LNCAP (cell line): ENCODE data around the gene VCX3B.

Source experiments
- TF ChIP-seq, protein P1 (sequence below): fragments of 450-650 bp; IDR thresholded peaks from 2 replicates; pipeline ENCODE4 v1.5.1; 2017; ENCODE audit warnings: mild to moderate bottlenecking

VCX3B gene

GRCh38 chrX:8447368-8447767 is 17.3 kb upstream of the VCX3B start:
- TF ChIP-seq, protein P1, sequence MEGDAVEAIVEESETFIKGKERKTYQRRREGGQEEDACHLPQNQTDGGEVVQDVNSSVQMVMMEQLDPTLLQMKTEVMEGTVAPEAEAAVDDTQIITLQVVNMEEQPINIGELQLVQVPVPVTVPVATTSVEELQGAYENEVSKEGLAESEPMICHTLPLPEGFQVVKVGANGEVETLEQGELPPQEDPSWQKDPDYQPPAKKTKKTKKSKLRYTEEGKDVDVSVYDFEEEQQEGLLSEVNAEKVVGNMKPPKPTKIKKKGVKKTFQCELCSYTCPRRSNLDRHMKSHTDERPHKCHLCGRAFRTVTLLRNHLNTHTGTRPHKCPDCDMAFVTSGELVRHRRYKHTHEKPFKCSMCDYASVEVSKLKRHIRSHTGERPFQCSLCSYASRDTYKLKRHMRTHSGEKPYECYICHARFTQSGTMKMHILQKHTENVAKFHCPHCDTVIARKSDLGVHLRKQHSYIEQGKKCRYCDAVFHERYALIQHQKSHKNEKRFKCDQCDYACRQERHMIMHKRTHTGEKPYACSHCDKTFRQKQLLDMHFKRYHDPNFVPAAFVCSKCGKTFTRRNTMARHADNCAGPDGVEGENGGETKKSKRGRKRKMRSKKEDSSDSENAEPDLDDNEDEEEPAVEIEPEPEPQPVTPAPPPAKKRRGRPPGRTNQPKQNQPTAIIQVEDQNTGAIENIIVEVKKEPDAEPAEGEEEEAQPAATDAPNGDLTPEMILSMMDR = no peak

GRCh38 chrX:8453611-8454010 is 11.0 kb upstream of the VCX3B start:
- TF ChIP-seq, protein P1 = no peak

GRCh38 chrX:8455557-8455956 is 9.1 kb upstream of the VCX3B start:
- TF ChIP-seq, protein P1 = peak; percentile 13; the same call in 1 of the 2 replicates

DNA sequence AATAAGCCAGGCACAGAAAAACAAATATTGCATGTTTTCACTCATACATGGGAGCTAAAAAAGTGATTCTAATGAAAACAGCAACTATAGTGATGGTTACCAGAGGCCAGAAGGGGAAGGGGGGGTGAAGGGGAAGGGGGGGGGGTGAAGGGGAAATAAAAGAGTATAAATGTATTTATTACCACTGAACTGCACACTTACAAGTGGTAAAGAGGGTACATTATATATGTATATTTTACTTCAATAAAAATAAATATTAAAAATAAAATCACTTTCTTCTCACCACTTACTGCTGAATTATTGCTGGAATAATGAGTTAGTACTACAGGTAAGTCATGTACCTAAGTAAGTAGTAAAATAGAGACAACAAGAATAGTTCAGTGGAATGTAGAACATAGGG is 2.1 kb upstream of the VCX3B start:
- TF ChIP-seq, protein P1 = no peak

- TF ChIP-seq, protein P1 = no peak
Measured at GRCh38 chrX:8484360-8484949, 19.8 kb downstream of the VCX3B start.

DNA sequence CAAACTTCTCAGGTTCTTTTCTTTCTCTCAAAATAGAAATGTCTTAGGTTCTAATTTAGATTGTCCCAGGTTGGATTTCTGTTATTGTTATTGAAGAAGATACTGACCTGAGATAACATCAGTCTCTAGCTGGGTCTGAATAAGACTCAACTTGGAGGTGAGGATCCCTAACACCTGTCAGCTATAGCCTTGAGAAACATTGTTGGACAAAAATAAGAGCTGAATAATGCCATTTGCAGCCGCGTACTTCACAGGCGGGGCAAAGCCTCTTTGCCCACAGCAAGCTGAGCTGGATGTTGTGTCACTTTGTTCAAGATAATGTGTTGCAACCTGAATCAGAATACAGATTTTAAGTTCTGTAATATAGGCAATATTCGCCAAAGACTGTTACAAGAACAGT is 35.6 kb downstream of the VCX3B start:
- TF ChIP-seq, protein P1 = no peak

- TF ChIP-seq, protein P1 = no peak
Measured at GRCh38 chrX:8504451-8504850, 39.8 kb downstream of the VCX3B start.
